Panc1 (cell line): Measurements from ENCODE around the gene FAM83D. TPM values are rescaled to one million over a fixed set of nuclear protein-coding genes. Genes with fewer than 3 reads are reported as not detected.
A peak's percentile ranks its signal among the peaks of the same experiment; 100 is the strongest.

Experiments
- ATAC-seq: fragments of 200-7000 bp; cut with Tn5 transposase; 2 replicates; pipeline ENCODE4 v1.9.1; 2020; ENCODE audit warnings: mild to moderate bottlenecking, moderate library complexity
- BruUV-seq: library from RNA; stranded (reverse); fragments of 400-500 nt; replicated peaks from 2 replicates; lab custom pipeline; 2021; lab: Mats Ljungman, UMichigan
- CTCF ChIA-PET: fragments of 300-600 bp; sonication (Branson Sonifier 250); formaldehyde crosslinking; loops from one replicate; lab custom pipeline; 2022; ENCODE audit warnings: antibody characterized with exemption; lab: Charles Lee
- POLR2A ChIA-PET: fragments of 300-600 bp; sonication (Branson Sonifier 250); formaldehyde crosslinking; loops from one replicate; lab custom pipeline; 2022; ENCODE audit warnings: antibody characterized with exemption; lab: Charles Lee
- DNase-seq: peaks from one replicate; pipeline ENCODE4 v3.0.0-alpha.2; 2010; ENCODE audit warnings: low read depth, low spot score
- H3K27ac ChIP-seq: 2 replicates; pipeline ENCODE4 v1.5.1; 2011; ENCODE audit warnings: mild to moderate bottlenecking, low read length, inconsistent platforms
- H3K27me3 ChIP-seq: fragments of 200-500 bp; sonication (Bioruptor generic); 2 replicates; pipeline ENCODE4 v1.6.0; 2014; ENCODE audit warnings: low read length, inconsistent platforms; ENCODE audit not compliant: control insufficient read depth, insufficient read depth
- H3K36me3 ChIP-seq: fragments of 200-500 bp; sonication (Bioruptor generic); 2 replicates; pipeline ENCODE4 v1.5.1; 2014; ENCODE audit warnings: inconsistent platforms, mild to moderate bottlenecking, low read length, moderate library complexity; ENCODE audit not compliant: control insufficient read depth, insufficient read depth
- H3K4me1 ChIP-seq: 2 replicates; pipeline ENCODE4 v1.5.1; 2011; ENCODE audit warnings: inconsistent platforms, mild to moderate bottlenecking, low read length, moderate library complexity; ENCODE audit not compliant: control insufficient read depth, insufficient read depth
- H3K4me3 ChIP-seq, 2 experiments: 2 replicates each; pipeline ENCODE4 v1.5.1; 2011 to 2012; ENCODE audit warnings: low read depth in 2 of 2, low read length in 2 of 2, mild to moderate bottlenecking in 2 of 2, inconsistent platforms in 1 of 2, moderate library complexity in 1 of 2
- H3K9me3 ChIP-seq: fragments of 200-500 bp; sonication (Bioruptor generic); 2 replicates; pipeline ENCODE4 v1.5.1; 2014; ENCODE audit warnings: low read depth, mild to moderate bottlenecking, inconsistent platforms, low read length, moderate library complexity; ENCODE audit not compliant: control insufficient read depth, insufficient read depth
- CTCF ChIP-seq: fragments of 450-650 bp; IDR thresholded peaks from 2 replicates; pipeline ENCODE4 v1.5.1; 2017; ENCODE audit warnings: mild to moderate bottlenecking
- POLR2AphosphoS5 ChIP-seq: IDR thresholded peaks from 2 replicates; pipeline ENCODE4 v1.6.1; 2012; ENCODE audit warnings: mild to moderate bottlenecking, low read depth, low read length, moderate library complexity
- SIN3A ChIP-seq: IDR thresholded peaks from 2 replicates; pipeline ENCODE4 v1.6.1; 2012; ENCODE audit warnings: low read depth, mild to moderate bottlenecking, low read length, moderate library complexity, borderline replicate concordance; ENCODE audit not compliant: insufficient read depth
- TCF7L2 ChIP-seq: IDR thresholded peaks from 2 replicates; pipeline ENCODE4 v1.6.1; 2011; ENCODE audit warnings: mild to moderate bottlenecking, low read depth, low read length, inconsistent platforms
- in situ Hi-C: cut with HindIII; loops from 2 replicates; pipeline ENCODE4 v1.10.0; 2016; ENCODE audit warnings: low sequenced_read_pairs, low pct_unique_long_range_greater_than_20kb
- intact Hi-C: fragments of 100-400 bp; cut with micrococcal nuclease; formaldehyde crosslinking; loops from one replicate; pipeline ENCODE4 v1.10.0; 2022; ENCODE audit not compliant: unreplicated experiment
- total RNA-seq: library from RNA; stranded (reverse); gene quantifications from one replicate; pipeline ENCODE4 v1.2.1, GENCODE V29; 2021; ENCODE audit not compliant: unreplicated experiment
- TF ChIP-seq, protein P1 (sequence below), 2 experiments: IDR thresholded peaks; 2 replicates each; pipeline ENCODE4 v1.6.1; 2011 to 2012; ENCODE audit warnings: low read depth in 2 of 2, control low read depth in 1 of 2, low read length in 1 of 2, mild to moderate bottlenecking in 1 of 2, moderate library complexity in 1 of 2; ENCODE audit not compliant: insufficient read depth in 1 of 2

The FAM83D gene
- total RNA-seq, 1 experiment from 2014 or later, result 30.9 TPM

DNA sequence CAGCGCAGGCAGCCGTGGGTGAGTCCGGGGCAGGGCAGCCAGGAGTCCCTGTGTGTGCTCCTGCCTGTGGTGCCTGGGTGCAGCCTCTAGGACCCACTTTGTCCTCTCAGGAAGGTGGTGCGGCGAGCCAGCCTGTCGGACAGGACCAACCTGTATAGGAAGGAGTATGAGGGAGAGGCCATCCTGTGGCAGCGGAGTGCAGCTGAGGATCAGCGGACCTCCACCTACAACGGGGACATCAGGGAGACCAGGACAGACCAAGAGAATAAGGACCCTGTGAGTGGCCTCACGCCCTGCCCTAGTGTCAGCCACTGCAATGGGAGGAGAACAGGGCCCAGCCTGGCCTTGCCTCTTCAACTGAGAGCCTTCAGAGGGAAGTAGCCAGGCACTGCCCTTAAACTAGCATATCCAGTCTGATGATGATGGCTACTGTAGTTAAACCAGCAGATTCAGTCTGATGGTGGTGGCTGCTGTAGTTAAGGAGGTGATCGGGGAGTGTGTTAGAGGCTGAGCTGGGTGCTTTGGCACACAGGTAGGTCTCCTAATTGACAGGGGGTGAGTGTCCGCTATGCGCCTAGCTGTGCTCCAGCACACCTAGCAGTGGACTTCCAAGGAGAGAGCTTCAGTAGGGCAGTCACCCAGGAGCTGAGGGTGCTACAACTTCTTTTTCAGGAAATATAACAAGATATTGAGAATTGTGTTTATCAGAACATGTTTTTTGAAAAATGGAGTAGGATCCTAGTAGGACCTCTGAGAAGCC lies 18.1 kb upstream of the FAM83D start:
- intact Hi-C loops, result no loop called here
- TF ChIP-seq TCF7L2, result no peak
- no peak for TF ChIP-seq POLR2AphosphoS5
- TF ChIP-seq CTCF, result no peak
- TF ChIP-seq SIN3A, result no peak
- TF ChIP-seq, protein P1, sequence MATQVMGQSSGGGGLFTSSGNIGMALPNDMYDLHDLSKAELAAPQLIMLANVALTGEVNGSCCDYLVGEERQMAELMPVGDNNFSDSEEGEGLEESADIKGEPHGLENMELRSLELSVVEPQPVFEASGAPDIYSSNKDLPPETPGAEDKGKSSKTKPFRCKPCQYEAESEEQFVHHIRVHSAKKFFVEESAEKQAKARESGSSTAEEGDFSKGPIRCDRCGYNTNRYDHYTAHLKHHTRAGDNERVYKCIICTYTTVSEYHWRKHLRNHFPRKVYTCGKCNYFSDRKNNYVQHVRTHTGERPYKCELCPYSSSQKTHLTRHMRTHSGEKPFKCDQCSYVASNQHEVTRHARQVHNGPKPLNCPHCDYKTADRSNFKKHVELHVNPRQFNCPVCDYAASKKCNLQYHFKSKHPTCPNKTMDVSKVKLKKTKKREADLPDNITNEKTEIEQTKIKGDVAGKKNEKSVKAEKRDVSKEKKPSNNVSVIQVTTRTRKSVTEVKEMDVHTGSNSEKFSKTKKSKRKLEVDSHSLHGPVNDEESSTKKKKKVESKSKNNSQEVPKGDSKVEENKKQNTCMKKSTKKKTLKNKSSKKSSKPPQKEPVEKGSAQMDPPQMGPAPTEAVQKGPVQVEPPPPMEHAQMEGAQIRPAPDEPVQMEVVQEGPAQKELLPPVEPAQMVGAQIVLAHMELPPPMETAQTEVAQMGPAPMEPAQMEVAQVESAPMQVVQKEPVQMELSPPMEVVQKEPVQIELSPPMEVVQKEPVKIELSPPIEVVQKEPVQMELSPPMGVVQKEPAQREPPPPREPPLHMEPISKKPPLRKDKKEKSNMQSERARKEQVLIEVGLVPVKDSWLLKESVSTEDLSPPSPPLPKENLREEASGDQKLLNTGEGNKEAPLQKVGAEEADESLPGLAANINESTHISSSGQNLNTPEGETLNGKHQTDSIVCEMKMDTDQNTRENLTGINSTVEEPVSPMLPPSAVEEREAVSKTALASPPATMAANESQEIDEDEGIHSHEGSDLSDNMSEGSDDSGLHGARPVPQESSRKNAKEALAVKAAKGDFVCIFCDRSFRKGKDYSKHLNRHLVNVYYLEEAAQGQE (IDR thresholded peaks at IDR 0.05; ENCODE audit: insufficient read depth in 1 of 2, low read depth in 2 of 2, low read length in 1 of 2), result no peak
- no TSS peak for BruUV-seq
- ChIA-PET POLR2A (no interaction called here), CTCF (no interaction called here)
- Histone ChIP-seq H3K4me3 (no peak overlapping the region), H3K27ac (no peak overlapping the region), H3K27me3 (no peaks in the 10 kb centered on the region), H3K36me3 (no peaks in the 10 kb centered on the region), H3K4me1 (no peaks in the 10 kb centered on the region), H3K9me3 (no peaks in the 10 kb centered on the region)
- in situ Hi-C loops, result no loop called here
- DNase-seq (no peak), ATAC-seq (peak; percentile 34; the same call in 1 of the 2 replicates)

DNA sequence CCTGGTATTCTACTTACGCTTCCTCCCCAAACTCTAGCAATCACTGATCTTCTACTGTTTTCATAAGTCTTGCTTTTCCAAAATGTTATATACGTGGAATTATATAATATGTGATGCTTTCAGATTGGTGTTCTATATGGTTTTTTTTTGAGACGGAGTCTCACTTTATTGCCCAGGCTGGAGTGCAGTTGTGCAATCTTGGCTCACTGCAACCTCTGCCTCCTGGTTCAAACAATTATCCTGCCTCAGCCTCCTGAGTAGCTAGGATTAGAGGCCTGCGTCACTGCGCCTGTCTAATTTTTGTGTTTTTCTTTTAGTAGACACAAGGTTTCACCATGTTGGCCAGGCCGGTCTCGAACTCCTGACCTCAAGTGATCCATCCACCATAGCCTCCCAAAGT lies 10.9 kb upstream of the FAM83D start:
- no peaks in the 10 kb centered on the region for H3K36me3 ChIP-seq
- ChIA-PET CTCF (no interaction called here), POLR2A (no interaction called here)
- TF ChIP-seq, protein P1 (IDR thresholded peaks at IDR 0.05; ENCODE audit: insufficient read depth in 1 of 2, low read depth in 2 of 2, low read length in 1 of 2), result no peak
- TF ChIP-seq POLR2AphosphoS5, result no peak
- TF ChIP-seq CTCF, result no peak
- no peak for TF ChIP-seq TCF7L2
- TF ChIP-seq SIN3A, result no peak
- no peak overlapping the region for H3K4me3 ChIP-seq
- no peak for ATAC-seq
- in situ Hi-C loops, result no loop called here
- intact Hi-C loops, result no loop called here
- no peaks in the 10 kb centered on the region for H3K9me3 ChIP-seq
- BruUV-seq, result no TSS peak
- H3K4me1 ChIP-seq, result no peaks in the 10 kb centered on the region
- no peak overlapping the region for H3K27ac ChIP-seq
- DNase-seq, result no peak
- no peaks in the 10 kb centered on the region for H3K27me3 ChIP-seq
